D721Med (cell line): ENCODE data around the gene CYP4A11.
"Not testable (repeated sequence)": the region's sequence is repeated elsewhere in the genome, so short reads cannot be mapped to it uniquely, and the experiment has no call there.

ENCODE experiments used
- DNase-seq: peaks from one replicate; pipeline ENCODE4 v3.0.0; 2011; ENCODE audit warnings: low spot score; ENCODE audit not compliant: insufficient read length
- FAIRE-seq: peaks from 2 replicates; lab custom pipeline; 2011; peaks lifted over from hg19 to GRCh38; lab: Jason Lieb, UNC
- CTCF ChIP-seq: IDR thresholded peaks from 2 replicates; pipeline ENCODE4 v1.5.1; 2012; ENCODE audit warnings: mild to moderate bottlenecking, control low read depth; ENCODE audit not compliant: insufficient read depth; ENCODE audit errors: missing control alignments

The CYP4A11 gene

GRCh38 chr1:46941135-46941694 is at the start of gene CYP4A11:
CYP4A11 (minus strand) TSS chr1:46941476; CDS start chr1:46941433, 43 bp downstream.
- no peak for FAIRE-seq
- no peak for TF ChIP-seq CTCF
- no peak for DNase-seq

DNA sequence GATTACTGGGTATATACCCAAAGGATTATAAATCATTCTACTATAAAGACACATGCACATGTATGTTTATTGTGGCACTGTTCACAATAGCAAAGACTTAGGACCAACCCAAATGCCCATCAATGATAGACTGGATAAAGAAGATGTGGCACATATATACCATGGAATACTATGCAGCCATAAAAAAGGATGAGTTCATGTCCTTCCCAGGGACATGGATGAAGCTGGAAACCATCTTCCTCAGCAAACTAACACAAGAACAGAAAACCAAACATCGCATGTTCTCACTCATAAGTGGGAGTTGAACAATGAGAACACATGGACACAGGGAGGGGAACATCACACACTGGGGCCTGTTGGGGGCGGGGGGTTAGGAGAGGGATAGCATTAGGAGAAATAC is 49.3 kb upstream of the CYP4A11 start:
- FAIRE-seq, DNase-seq: not testable (repeated sequence)

- FAIRE-seq (no peak), DNase-seq (no peak)
- TF ChIP-seq CTCF = no peak
These were observed 42.7 kb upstream of the CYP4A11 start for GRCh38 chr1:46983830-46984586.

- DNase-seq = no peak
- no peak for FAIRE-seq
- no peak for TF ChIP-seq CTCF
These were observed 42.0 kb upstream of the CYP4A11 start for GRCh38 chr1:46983166-46983829.

- no peak for FAIRE-seq
- no peak for DNase-seq
- no peak for TF ChIP-seq CTCF
These were observed 27.8 kb upstream of the CYP4A11 start for GRCh38 chr1:46969014-46969619.

DNA sequence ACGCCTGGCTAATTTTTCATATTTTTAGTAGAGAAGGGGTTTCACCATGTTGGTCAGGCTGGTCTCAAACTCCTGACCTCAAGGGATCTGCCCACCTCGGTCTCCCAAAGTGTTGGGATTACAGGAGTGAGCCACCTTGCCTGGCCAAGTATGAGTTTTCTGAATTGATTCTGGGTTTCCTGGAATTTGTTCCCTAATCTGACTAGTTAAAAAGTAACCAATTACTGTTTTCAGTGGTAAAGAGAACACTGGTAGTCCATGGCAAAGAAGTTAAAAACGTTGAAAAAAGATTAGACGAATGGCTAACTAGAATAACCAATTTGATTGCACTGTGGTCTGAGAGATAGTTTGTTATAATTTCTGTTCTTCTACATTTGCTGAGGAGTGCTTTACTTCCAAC is 21.0 kb upstream of the CYP4A11 start:
- DNase-seq, FAIRE-seq: not testable (repeated sequence)

- FAIRE-seq (no peak), DNase-seq (no peak)
- no peak for TF ChIP-seq CTCF
These were observed 19.9 kb upstream of the CYP4A11 start for GRCh38 chr1:46961066-46961758.
